ENCODE results near the gene PTGR3.
A peak's percentile ranks its signal among the peaks of the same experiment; 100 is the strongest.

PTGR3 gene

GRCh38 chr18:75167759-75168618 is 41.0 kb downstream of the PTGR3 start:
- no peak for DNase-seq

- DNase-seq: no peak
These were observed 41.8 kb downstream of the PTGR3 start for GRCh38 chr18:75167137-75167536.

- DNase-seq: no peak
These were observed 43.0 kb downstream of the PTGR3 start for GRCh38 chr18:75165926-75166325.

GRCh38 chr18:75164479-75164878 is 44.5 kb downstream of the PTGR3 start:
- DNase-seq: no peak

- no peak for DNase-seq
These were observed 45.2 kb downstream of the PTGR3 start for GRCh38 chr18:75163736-75164135.

- DNase-seq: no peak
These were observed 46.0 kb downstream of the PTGR3 start for GRCh38 chr18:75162978-75163377.

GRCh38 chr18:75162467-75162866 is 46.5 kb downstream of the PTGR3 start:
- no peak for DNase-seq

GRCh38 chr18:75161256-75162028 is 47.5 kb downstream of the PTGR3 start:
- peak; percentile 77 for DNase-seq

GRCh38 chr18:75160364-75160763 is 48.6 kb downstream of the PTGR3 start:
- DNase-seq: no peak

- no peak for DNase-seq
These were observed 49.1 kb downstream of the PTGR3 start for GRCh38 chr18:75159646-75160356.

GRCh38 chr18:75159238-75159518 is 49.8 kb downstream of the PTGR3 start:
- no peak for DNase-seq
